Mesodermal cell (in vitro differentiated cells): Measurements from ENCODE around the gene SEC24C.
"Not testable (repeated sequence)": the region's sequence is repeated elsewhere in the genome, so short reads cannot be mapped to it uniquely, and the experiment has no call there.

Experiments used
- H3K27ac ChIP-seq: 2 replicates; pipeline ENCODE4 v1.7.0; 2013; ENCODE audit warnings: mild to moderate bottlenecking, low read depth, low read length, moderate library complexity; ENCODE audit not compliant: severe bottlenecking
- H3K36me3 ChIP-seq: 2 replicates; pipeline ENCODE4 v1.7.1; 2013; ENCODE audit warnings: mild to moderate bottlenecking, low read length, moderate library complexity; ENCODE audit not compliant: control insufficient read depth, insufficient read depth
- H3K4me1 ChIP-seq: one replicate; pipeline ENCODE4 v1.7.1; 2013; ENCODE audit warnings: mild to moderate bottlenecking, low read length; ENCODE audit not compliant: insufficient read depth, control insufficient read depth, poor library complexity, severe bottlenecking
- H3K4me3 ChIP-seq: 2 replicates; pipeline ENCODE4 v1.7.0; 2013; ENCODE audit warnings: low read length, control low read depth, mild to moderate bottlenecking; ENCODE audit not compliant: insufficient read depth, poor library complexity, severe bottlenecking; ENCODE audit errors: extremely low read depth
- H3K9me3 ChIP-seq: 2 replicates; pipeline ENCODE4 v1.7.1; 2013; ENCODE audit warnings: mild to moderate bottlenecking, low read length, moderate library complexity; ENCODE audit not compliant: control insufficient read depth
- WGBS, 2 experiments: methylation state at CpG; one replicate each; pipeline ENCODE4 v1.1.5; 2013; ENCODE audit warnings: missing lambda C conversion rate in 2 of 2; ENCODE audit not compliant: insufficient coverage in 2 of 2; 5-methylcytosine and 5-hydroxymethylcytosine counted together

The SEC24C gene

DNA sequence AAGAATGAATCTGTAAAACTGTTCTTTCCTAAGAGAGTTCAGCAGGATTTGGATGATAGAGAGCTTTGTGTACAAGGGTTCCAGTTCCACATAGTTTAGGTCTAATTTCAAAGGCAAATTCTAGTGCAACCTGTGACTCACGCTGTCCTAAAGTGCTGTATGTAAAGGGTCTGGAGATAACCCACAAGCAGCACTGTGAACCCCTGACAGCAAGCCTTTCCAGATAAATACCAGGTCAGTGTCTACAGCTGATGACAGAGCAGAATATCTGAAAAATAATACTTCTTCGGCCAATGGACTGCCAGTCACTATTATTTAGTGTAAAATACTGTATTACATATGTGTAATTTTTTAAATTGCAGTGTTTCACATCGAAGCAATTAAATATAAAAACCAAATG, 30.3 kb upstream of the SEC24C start:
- peaks cover 16% of the 10 kb centered on the region for H3K4me1 ChIP-seq
- peak overlapping the region; percentile 85 for H3K27ac ChIP-seq
- 86% methylated on average over 1 of the region's 3 CpGs; no CpG with 5 or more reads in 1 of the 2 experiments for WGBS, 2 experiments
- not testable (repeated sequence) for H3K9me3 ChIP-seq, H3K4me3 ChIP-seq
- peaks cover 42% of the 10 kb centered on the region for H3K36me3 ChIP-seq

GRCh38 chr10:73714483-73714882, 29.7 kb upstream of the SEC24C start:
- Histone ChIP-seq H3K36me3 (peaks cover 44% of the 10 kb centered on the region), H3K4me1 (peaks cover 16% of the 10 kb centered on the region), H3K27ac (peak overlapping the region; percentile 81)
- H3K9me3 ChIP-seq, H3K4me3 ChIP-seq: not testable (repeated sequence)
- no CpG with 5 or more reads among the region's 3 CpGs for WGBS, 2 experiments

DNA sequence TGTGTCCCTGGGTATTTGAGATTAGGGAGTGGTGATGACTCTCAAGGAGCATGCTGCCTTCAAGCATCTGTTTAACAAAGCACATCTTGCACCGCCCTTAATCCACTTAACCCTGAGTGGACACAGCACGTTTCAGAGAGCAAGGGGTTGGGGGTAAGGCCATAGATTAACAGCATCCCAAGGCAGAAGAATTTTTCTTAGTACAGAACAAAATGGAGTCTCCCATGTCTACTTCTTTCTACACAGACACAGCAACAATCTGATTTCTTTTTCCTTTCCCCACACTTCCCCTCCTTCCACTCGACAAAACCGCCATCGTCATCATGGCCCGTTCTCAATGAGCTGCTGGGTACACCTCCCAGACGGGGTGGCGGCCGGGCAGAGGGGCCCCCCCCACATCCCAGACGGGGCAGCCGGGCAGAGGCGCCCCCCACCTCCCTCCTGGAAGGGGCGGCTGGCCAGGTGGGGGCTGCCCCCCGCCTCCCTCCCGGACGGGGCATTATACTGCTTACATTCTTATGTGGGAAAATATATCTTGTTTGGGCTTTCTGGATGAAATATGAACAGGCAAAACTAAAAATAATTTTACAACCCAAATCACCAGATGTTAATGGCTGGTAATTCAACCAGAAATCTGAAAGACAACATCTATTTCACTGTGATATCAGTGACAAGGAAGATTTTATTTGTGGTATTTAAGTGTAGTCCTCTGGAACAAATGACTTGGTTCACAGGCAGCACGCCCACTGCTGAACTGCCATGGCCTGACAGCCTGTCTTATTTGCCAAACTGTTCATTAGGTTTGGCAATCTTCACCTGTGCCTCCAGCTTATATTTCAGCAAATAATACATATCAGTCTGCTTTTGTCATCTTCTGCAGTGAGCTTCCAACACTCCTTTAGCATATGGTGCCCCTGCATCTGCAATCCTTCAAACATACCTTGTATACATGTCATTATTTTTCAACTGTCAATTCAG, 28.7 kb upstream of the SEC24C start:
- H3K9me3 ChIP-seq, H3K4me3 ChIP-seq: not testable (repeated sequence)
- Histone ChIP-seq H3K27ac (peak overlapping the region; percentile 10), H3K36me3 (peaks cover 49% of the 10 kb centered on the region), H3K4me1 (peaks cover 16% of the 10 kb centered on the region)
- WGBS, 2 experiments, result 91 to 100% methylated on average over 1 to 3 of the region's 17 CpGs

- no peak overlapping the region for H3K27ac ChIP-seq
- H3K36me3 ChIP-seq, result peaks cover 48% of the 10 kb centered on the region
- H3K4me3 ChIP-seq, result no peak overlapping the region
- H3K4me1 ChIP-seq, result peaks cover 22% of the 10 kb centered on the region
- H3K9me3 ChIP-seq, result no peaks in the 10 kb centered on the region
- 100% methylated on average over 1 of the region's 1 CpG; no CpG with 5 or more reads in 1 of the 2 experiments for WGBS, 2 experiments
Observed at GRCh38 chr10:73716251-73716650, 27.9 kb upstream of the SEC24C start.

DNA sequence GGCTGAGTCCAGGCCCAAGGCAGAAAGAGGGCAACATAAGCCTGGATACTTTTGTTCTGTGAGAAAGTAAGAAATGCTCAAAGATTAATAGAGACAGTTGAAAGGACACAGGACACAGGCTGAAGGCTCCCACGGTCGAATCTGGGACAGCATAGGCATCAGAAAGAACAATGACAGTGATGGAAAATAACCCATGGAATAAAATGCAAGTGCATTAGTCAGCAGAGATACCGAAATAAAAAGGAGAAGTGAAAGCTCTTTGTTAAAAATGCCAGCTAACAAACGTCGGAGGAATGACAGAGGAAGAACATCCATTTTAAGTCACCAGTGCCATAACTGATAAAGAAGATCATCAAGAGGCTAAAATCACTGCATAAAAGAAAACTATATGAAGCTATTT, 26.6 kb upstream of the SEC24C start:
- 94 to 95% methylated on average over 3 of the region's 5 CpGs for WGBS, 2 experiments
- peaks cover 22% of the 10 kb centered on the region for H3K4me1 ChIP-seq
- no peak overlapping the region for H3K27ac ChIP-seq
- no peaks in the 10 kb centered on the region for H3K9me3 ChIP-seq
- H3K36me3 ChIP-seq, result peaks cover 61% of the 10 kb centered on the region
- H3K4me3 ChIP-seq, result no peak overlapping the region

- Histone ChIP-seq H3K4me1 (peaks cover 13% of the 10 kb centered on the region), H3K36me3 (peaks cover 77% of the 10 kb centered on the region)
- H3K4me3 ChIP-seq, H3K27ac ChIP-seq, H3K9me3 ChIP-seq: not testable (repeated sequence)
- WGBS, 2 experiments, result 95 to 100% methylated on average over 2 to 4 of the region's 4 CpGs
Observed at GRCh38 chr10:73720561-73720960, 23.6 kb upstream of the SEC24C start.

DNA sequence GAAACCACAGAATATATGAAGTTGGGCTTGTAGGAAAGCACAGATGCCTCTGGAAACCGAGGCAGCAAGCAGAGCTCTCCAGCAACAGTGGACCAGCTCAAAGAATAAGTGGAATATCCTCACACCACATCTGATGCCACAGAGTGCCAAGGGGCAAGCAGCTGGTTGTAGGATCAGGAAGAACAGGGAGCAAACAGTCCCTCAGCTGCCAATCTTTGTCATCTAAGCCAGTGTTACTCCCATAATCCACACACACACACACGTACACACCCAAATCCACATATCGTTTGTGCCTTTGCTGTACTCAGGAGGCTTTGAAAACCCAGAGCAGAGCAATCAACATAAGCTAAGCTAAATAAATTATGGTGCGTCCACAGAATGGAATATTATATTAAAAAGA, 20.7 kb upstream of the SEC24C start:
- Histone ChIP-seq H3K27ac (no peak overlapping the region), H3K4me3 (no peak overlapping the region), H3K36me3 (peaks cover 83% of the 10 kb centered on the region), H3K4me1 (peaks cover 7% of the 10 kb centered on the region), H3K9me3 (no peaks in the 10 kb centered on the region)
- 0 to 42% methylated on average over 1 to 2 of the region's 4 CpGs for WGBS, 2 experiments

DNA sequence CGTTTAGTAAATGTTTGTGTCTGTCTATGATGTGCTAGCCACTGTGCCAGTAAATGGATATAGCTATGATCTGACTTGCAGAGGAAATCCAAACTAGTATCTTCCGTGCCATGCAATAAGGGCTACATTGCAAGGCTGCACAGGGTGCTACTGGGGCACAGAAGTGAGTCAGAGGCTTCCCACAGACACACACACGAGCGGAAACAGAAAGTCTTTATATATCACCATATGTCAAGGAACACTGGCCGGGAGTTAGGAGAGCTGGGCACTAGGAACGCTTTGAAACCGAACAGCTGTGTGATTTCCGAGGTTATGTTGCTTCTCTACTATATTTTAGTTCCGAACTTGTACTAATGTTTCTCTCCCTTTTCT, 14.4 kb upstream of the SEC24C start:
- not testable (repeated sequence) for H3K9me3 ChIP-seq, H3K4me1 ChIP-seq
- Histone ChIP-seq H3K36me3 (peaks cover 66% of the 10 kb centered on the region), H3K4me3 (peak overlapping the region; percentile 84), H3K27ac (peak overlapping the region; percentile 87)
- WGBS, 2 experiments, result 0 to 29% methylated on average over 1 to 2 of the region's 9 CpGs

DNA sequence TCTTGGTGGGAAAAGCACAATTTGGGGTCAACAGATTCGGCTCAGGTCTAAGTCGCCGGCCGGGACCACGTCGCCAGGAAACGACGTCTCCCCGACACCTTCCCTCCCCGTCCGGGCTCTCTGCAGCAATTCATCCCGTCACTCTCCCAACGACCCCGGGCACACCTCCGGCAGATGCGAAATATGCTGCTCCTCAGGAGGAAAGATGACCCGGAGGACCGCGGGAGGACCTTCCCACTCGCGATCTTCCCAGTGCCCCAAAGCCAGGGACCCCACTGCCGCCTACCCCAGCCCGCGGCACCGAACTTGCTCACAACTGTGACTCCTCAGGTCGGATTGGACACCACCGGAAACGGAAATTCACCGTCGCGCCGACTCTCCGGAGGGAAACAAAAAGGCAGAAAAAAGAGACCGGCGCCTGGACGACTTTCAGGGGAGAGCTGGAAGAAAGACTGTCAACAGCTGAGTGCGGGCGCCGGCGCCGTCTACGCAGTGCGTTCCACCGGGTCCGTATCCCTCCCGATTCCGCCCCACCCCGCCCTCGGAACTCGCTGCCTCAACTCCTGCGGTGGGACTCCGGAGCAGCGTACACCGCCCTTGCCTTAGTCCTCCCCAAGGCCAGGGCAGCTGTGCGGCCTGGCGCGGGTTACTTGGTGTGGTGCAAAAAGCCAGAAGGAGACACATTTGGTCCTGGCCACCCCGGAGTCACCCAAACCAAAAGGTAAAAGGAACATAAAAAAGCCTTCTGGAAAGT, 13.8 kb upstream of the SEC24C start:
- Histone ChIP-seq H3K4me3 (peak overlapping the region; percentile 84), H3K4me1 (no peaks in the 10 kb centered on the region), H3K36me3 (peaks cover 65% of the 10 kb centered on the region), H3K9me3 (no peaks in the 10 kb centered on the region), H3K27ac (peak overlapping the region; percentile 87)
- WGBS, 2 experiments, result 0% methylated on average over 36 to 39 of the region's 58 CpGs

DNA sequence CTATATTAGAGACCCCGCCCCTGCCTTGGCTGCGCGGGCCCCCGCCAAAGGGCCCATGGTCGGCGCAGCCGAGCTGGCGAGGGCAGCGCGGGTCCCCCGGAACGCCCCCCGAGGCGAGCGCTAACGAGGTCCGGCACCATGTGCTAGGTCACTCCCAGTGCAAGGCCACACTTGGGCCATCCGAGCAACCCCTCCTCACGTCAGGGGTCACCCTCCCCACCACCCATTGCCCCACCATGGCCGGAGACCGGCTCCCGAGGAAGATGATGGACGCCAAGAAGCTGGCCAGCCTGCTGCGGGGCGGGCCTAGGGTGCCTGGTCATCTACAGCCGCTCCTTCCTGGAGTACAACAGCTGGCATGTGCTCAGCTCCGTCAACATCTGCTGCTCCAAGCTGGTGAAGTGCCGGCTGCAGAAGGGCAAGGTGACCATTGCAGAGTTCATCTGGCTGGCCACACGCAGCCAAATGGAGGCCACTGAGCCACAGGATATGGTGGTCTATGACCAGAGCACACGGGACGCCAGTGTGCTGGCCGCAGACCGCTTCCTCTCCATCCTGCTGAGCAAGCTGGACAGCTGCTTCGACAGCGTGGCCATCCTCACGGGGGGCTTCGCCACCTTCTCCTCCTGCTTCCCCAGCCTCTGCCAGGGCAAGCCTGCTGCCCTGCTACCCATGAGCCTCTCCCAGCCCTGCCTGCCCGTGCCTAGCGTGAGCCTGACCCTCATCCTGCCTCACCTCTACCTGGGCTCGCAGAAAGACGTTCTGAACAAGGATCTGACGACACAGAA, 12.4 kb upstream of the SEC24C start:
- 96 to 97% methylated on average over 26 of the region's 42 CpGs for WGBS, 2 experiments
- Histone ChIP-seq H3K36me3 (peaks cover 53% of the 10 kb centered on the region), H3K4me1 (no peaks in the 10 kb centered on the region), H3K4me3 (peak overlapping the region; percentile 84), H3K27ac (no peak overlapping the region), H3K9me3 (no peaks in the 10 kb centered on the region)
